ENCODE results near the gene STPG2. TPM values are rescaled to one million over a fixed set of nuclear protein-coding genes. Genes with fewer than 3 reads are reported as not detected.

STPG2 gene
- total RNA-seq, 2 donors from 2014 or later = 0.66 to 1.6 TPM

DNA sequence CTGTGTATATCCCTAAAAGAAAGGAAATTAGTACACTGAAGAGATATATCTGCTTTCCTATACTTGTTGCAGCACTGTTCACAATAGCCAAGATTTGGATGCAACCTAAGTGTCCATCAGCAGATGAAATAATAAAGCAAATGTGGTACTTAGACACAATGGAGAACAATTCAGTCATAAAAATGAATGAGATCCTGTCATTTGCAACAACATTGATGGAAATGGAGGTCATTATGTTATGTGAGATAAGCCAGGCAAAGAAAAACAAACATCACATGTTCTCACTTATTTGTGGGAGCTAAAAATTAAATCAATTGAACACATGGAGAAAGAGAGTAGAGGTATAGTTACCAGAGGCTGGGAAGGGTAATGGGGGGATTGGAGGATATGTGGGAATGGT is 611.9 kb downstream of the STPG2 start:
- DNase-seq (no peak), ATAC-seq (no peak)
- Histone ChIP-seq H3K4me3 (no peak overlapping the region), H3K27ac (no peak overlapping the region), H3K4me1 (no peaks in the 10 kb centered on the region), H3K9me3 (peaks cover 0 to 13% (median 0%) of the 10 kb centered on the region in 3 donors), H3K36me3 (replicated peaks in 1 of 2; ENCODE audit: insufficient read depth in 1 of 2, low read depth in 2 of 2) (no peaks in the 10 kb centered on the region), H3K27me3 (no peaks in the 10 kb centered on the region)
- TF ChIP-seq, protein P1, sequence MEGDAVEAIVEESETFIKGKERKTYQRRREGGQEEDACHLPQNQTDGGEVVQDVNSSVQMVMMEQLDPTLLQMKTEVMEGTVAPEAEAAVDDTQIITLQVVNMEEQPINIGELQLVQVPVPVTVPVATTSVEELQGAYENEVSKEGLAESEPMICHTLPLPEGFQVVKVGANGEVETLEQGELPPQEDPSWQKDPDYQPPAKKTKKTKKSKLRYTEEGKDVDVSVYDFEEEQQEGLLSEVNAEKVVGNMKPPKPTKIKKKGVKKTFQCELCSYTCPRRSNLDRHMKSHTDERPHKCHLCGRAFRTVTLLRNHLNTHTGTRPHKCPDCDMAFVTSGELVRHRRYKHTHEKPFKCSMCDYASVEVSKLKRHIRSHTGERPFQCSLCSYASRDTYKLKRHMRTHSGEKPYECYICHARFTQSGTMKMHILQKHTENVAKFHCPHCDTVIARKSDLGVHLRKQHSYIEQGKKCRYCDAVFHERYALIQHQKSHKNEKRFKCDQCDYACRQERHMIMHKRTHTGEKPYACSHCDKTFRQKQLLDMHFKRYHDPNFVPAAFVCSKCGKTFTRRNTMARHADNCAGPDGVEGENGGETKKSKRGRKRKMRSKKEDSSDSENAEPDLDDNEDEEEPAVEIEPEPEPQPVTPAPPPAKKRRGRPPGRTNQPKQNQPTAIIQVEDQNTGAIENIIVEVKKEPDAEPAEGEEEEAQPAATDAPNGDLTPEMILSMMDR (IDR thresholded peaks at IDR 0.05) = no peak
- no peak for TF ChIP-seq POLR2A (IDR thresholded peaks at IDR 0.05)
- intact Hi-C loops (cut with DNase I) = no loop called here

DNA sequence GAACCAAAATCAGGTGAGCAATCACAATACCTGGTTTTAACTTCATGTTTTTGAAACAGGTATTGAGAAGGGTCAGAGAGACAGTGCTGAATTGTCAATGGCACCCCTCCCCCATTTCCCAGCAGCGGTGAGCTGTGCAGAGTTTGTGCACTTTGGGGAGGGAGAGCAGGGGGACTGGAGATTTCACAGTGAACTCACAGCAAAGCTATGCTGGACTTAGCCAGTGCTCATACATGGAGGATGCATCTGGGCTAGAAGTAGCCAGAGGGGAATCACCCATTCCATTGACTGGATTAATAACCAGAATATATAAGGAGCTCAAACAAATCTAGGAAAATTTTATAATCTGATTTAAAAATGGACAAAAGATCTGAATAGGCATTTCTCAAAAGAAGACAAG is 612.6 kb downstream of the STPG2 start:
- no peaks in the 10 kb centered on the region for H3K4me1 ChIP-seq
- no peaks in the 10 kb centered on the region for H3K36me3 ChIP-seq (replicated peaks in 1 of 2; ENCODE audit: insufficient read depth in 1 of 2, low read depth in 2 of 2)
- ATAC-seq (no peak), DNase-seq (no peak)
- H3K27me3 ChIP-seq = no peaks in the 10 kb centered on the region
- TF ChIP-seq POLR2A (IDR thresholded peaks at IDR 0.05) = no peak
- TF ChIP-seq, protein P1 (IDR thresholded peaks at IDR 0.05) = no peak
- H3K9me3 ChIP-seq = peaks cover 0 to 7% (median 0%) of the 10 kb centered on the region in 3 donors
- H3K4me3 ChIP-seq = no peak overlapping the region
- 27 to 30% methylated on average over 1 of the region's 1 CpG for WGBS, 2 donors
- intact Hi-C loops (cut with DNase I) = no loop called here
- H3K27ac ChIP-seq = no peak overlapping the region

DNA sequence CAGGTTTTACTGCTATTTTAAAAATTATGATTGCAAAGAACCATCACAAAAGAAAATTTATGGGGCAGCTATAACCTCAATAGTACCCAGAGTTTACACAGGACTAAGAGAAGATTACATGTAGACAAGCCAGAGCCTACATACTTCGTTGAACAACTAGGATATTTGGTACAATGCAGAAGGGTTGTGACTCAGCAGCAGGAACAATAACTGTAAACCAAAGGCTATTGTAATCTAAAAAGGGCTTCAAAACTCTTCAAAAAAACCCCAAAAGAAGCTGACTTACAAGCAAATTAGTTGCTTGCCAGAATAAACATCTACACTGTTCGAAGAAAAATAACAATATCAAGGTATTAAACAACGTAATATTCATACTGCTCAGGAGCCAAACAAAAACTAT is 618.0 kb downstream of the STPG2 start:
- no peaks in the 10 kb centered on the region for H3K27me3 ChIP-seq
- ATAC-seq (no peak), DNase-seq (no peak)
- TF ChIP-seq POLR2A (IDR thresholded peaks at IDR 0.05) = no peak
- TF ChIP-seq, protein P1 (IDR thresholded peaks at IDR 0.05) = no peak
- intact Hi-C loops (cut with DNase I) = no loop called here
- H3K27ac ChIP-seq = no peak overlapping the region
- WGBS, 2 donors = 62 to 63% methylated on average over 3 of the region's 3 CpGs
- no peaks in the 10 kb centered on the region for H3K4me1 ChIP-seq
- peaks cover 0 to 7% (median 0%) of the 10 kb centered on the region in 3 donors for H3K9me3 ChIP-seq
- no peak overlapping the region for H3K4me3 ChIP-seq
- H3K36me3 ChIP-seq (replicated peaks in 1 of 2; ENCODE audit: insufficient read depth in 1 of 2, low read depth in 2 of 2) = no peaks in the 10 kb centered on the region

DNA sequence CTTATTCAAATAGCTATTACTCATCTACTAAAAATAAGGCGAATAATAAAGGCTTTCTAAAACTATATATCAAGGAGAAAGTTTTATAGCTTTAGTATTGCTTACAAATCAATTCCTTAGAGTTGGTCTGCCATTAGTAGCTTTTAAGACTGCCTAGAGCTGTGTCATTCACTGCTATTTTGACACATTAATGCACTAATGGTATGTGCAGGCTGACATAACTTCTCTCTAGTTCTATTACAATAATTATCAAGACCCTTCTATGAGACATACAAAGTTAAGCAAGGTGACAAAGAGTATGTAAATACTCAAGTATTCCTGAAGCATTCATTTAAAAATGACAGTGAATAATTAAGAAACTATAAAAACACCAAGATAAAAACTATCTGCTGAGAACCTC is 625.3 kb downstream of the STPG2 start:
- no peak for DNase-seq
- Histone ChIP-seq H3K36me3 (replicated peaks in 1 of 2; ENCODE audit: insufficient read depth in 1 of 2, low read depth in 2 of 2) (no peaks in the 10 kb centered on the region), H3K4me1 (no peaks in the 10 kb centered on the region), H3K9me3 (no peaks in the 10 kb centered on the region), H3K27ac (no peak overlapping the region), H3K27me3 (no peaks in the 10 kb centered on the region), H3K4me3 (no peak overlapping the region)
- intact Hi-C loops (cut with DNase I) = no loop called here
- ATAC-seq = no peak
- 60 to 61% methylated on average over 1 of the region's 1 CpG for WGBS, 2 donors
- TF ChIP-seq, protein P1 (IDR thresholded peaks at IDR 0.05) = no peak
- TF ChIP-seq POLR2A (IDR thresholded peaks at IDR 0.05) = no peak

DNA sequence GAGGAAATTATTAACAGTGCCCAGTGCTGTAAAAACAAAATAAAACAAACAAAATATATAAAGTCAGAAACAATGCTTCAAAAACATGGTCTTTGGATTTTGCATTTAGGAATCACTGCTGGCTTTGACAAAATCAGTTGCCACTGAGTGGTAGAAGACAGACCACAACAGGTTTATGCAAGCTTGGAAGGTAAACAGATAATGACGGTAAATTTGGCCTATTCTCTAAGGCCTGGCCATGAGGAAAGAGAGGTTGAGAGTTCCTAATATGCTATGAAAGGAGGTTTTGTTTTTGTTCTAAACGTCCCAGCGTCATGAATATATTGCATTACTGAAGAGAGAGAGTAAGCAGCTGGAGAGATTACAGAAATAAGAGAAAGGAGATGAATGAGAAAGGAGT is 629.4 kb downstream of the STPG2 start:
- Histone ChIP-seq H3K27me3 (no peaks in the 10 kb centered on the region), H3K36me3 (replicated peaks in 1 of 2; ENCODE audit: insufficient read depth in 1 of 2, low read depth in 2 of 2) (no peaks in the 10 kb centered on the region), H3K9me3 (no peaks in the 10 kb centered on the region), H3K27ac (no peak overlapping the region), H3K4me3 (no peak overlapping the region), H3K4me1 (no peaks in the 10 kb centered on the region)
- no peak for DNase-seq
- WGBS, 2 donors = 23 to 35% methylated on average over 3 of the region's 3 CpGs
- TF ChIP-seq, protein P1 (IDR thresholded peaks at IDR 0.05) = no peak
- no peak for TF ChIP-seq POLR2A (IDR thresholded peaks at IDR 0.05)
- ATAC-seq = no peak
- intact Hi-C loops (cut with DNase I) = no loop called here
